Body of pancreas (tissue), 4 donors: ENCODE measurements around the gene DRC3. TPM values are rescaled to one million over a fixed set of nuclear protein-coding genes. Genes with fewer than 3 reads are reported as not detected.

ENCODE experiments used
- ATAC-seq: fragments of 150-250 bp; one replicate; pipeline ENCODE4 v1.9.1; 2016
- DNase-seq, 4 donors: peaks; one replicate each; pipeline ENCODE4 v3.0.0-alpha.2; 2019
- H3K27ac ChIP-seq, 4 donors: fragments of 200-600 bp; sonication (generic); 1 replicate in 3 of 4; 2 replicates in 1 of 4; pipeline versions ENCODE4 v1.5.1 to v1.6.1; 2016 to 2019; ENCODE audit warnings: mild to moderate bottlenecking in 1 of 4, mixed read lengths in 1 of 4, moderate library complexity in 1 of 4
- H3K27me3 ChIP-seq, 2 donors: fragments of 200-600 bp; sonication (generic); one replicate each; pipeline ENCODE4 v1.6.0; 2016; ENCODE audit warnings: mild to moderate bottlenecking in 1 of 2
- H3K36me3 ChIP-seq, 2 donors: fragments of 200-600 bp; sonication (generic); replicated peaks in 1 of 2; 2 replicates each; pipeline ENCODE4 v1.5.1; 2016; ENCODE audit warnings: low read depth in 2 of 2; ENCODE audit not compliant: insufficient read depth in 1 of 2
- H3K4me1 ChIP-seq: fragments of 200-600 bp; sonication (generic); one replicate; pipeline ENCODE4 v1.6.0; 2016
- H3K4me3 ChIP-seq, 2 donors: fragments of 200-600 bp; sonication (generic); 1 replicate in 1 of 2; 2 replicates in 1 of 2; pipeline ENCODE4 v1.5.1; 2016 to 2019
- H3K9me3 ChIP-seq, 3 donors: fragments of 200-600 bp; sonication (generic); 1 replicate in 2 of 3; 2 replicates in 1 of 3; pipeline ENCODE4 v1.5.1; 2016
- POLR2A ChIP-seq, 3 donors: fragments of 450-650 bp; IDR thresholded peaks; one replicate each; pipeline ENCODE4 v1.6.1; 2016; ENCODE audit warnings: antibody characterized with exemption in 3 of 3, mild to moderate bottlenecking in 2 of 3
- WGBS, 2 donors: methylation state at CpG; one replicate each; pipeline ENCODE4 v1.1.5; 2017; 5-methylcytosine and 5-hydroxymethylcytosine counted together
- intact Hi-C: fragments of 100-400 bp; cut with DNase I; formaldehyde crosslinking; loops from one replicate; pipeline ENCODE4 v1.15.1; 2023
- total RNA-seq, 2 donors: library from RNA; depleted of rRNA; stranded (reverse); fragments of >200 nt; gene quantifications; one replicate each; pipeline ENCODE4 v1.1.0, GENCODE V29; 2016
- TF ChIP-seq, protein P1 (sequence below), 7 experiments: fragments of 450-650 bp in 4 of 7; fragments of 200-600 bp in 3 of 7; sonication (generic) in 3 of 7; IDR thresholded peaks; one replicate each; pipeline ENCODE4 v1.5.1; 2016 to 2019; ENCODE audit warnings: antibody characterized with exemption in 7 of 7

Gene DRC3
- total RNA-seq, 2 donors from 2014 or later, result 2.9 to 6.9 TPM

DNA sequence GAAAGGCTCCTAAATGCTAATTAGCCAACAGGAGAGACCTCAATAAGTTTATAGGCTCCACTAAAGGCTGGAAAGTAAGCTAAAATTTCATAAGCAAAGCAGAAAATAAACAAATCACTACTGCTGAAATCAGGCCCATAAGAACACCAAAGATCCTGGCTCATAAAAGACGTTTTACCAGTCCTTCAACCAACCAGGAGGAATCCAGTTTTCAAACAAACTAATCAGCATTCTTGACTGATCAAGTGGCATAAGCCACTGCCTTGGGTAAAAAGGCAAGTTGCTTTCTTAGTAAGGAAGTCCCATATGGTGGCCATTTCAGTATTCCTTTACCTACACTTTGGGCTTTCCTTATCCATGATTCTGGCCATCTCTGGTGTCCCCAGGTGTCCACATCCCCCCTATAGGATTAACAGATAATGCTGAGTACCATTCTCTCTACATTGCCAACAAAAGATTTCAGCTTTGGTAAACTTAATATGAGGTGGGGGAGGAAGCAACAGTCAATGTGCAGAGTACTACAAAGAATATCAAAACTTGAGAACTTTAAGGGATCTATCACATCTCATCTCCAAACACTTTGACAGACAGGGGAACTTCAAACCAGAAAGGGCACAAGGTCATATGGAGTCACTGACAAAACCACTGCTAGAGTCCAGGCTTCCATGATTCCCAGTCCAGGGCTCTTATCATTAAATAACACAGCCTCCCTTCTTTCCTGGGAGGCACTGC is 1.8 kb upstream of the DRC3 start:
- intact Hi-C loops, result no loop called here
- H3K9me3 ChIP-seq, result no peaks in the 10 kb centered on the region
- H3K4me3 ChIP-seq, result peak overlapping the region in 1 of 2 donors; percentile 91
- no peak for DNase-seq
- H3K27ac ChIP-seq, result peak overlapping the region; percentile 88 to 96 (median 94)
- 7 to 18% methylated on average over 1 of the region's 1 CpG for WGBS, 2 donors
- no peak for ATAC-seq
- TF ChIP-seq, protein P1, sequence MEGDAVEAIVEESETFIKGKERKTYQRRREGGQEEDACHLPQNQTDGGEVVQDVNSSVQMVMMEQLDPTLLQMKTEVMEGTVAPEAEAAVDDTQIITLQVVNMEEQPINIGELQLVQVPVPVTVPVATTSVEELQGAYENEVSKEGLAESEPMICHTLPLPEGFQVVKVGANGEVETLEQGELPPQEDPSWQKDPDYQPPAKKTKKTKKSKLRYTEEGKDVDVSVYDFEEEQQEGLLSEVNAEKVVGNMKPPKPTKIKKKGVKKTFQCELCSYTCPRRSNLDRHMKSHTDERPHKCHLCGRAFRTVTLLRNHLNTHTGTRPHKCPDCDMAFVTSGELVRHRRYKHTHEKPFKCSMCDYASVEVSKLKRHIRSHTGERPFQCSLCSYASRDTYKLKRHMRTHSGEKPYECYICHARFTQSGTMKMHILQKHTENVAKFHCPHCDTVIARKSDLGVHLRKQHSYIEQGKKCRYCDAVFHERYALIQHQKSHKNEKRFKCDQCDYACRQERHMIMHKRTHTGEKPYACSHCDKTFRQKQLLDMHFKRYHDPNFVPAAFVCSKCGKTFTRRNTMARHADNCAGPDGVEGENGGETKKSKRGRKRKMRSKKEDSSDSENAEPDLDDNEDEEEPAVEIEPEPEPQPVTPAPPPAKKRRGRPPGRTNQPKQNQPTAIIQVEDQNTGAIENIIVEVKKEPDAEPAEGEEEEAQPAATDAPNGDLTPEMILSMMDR (IDR thresholded peaks at IDR 0.05), result no peak
- TF ChIP-seq POLR2A (IDR thresholded peaks at IDR 0.05), result no peak
- H3K4me1 ChIP-seq, result peaks cover 27% of the 10 kb centered on the region
- no peaks in the 10 kb centered on the region for H3K27me3 ChIP-seq
- H3K36me3 ChIP-seq, result no peaks in the 10 kb centered on the region

DNA sequence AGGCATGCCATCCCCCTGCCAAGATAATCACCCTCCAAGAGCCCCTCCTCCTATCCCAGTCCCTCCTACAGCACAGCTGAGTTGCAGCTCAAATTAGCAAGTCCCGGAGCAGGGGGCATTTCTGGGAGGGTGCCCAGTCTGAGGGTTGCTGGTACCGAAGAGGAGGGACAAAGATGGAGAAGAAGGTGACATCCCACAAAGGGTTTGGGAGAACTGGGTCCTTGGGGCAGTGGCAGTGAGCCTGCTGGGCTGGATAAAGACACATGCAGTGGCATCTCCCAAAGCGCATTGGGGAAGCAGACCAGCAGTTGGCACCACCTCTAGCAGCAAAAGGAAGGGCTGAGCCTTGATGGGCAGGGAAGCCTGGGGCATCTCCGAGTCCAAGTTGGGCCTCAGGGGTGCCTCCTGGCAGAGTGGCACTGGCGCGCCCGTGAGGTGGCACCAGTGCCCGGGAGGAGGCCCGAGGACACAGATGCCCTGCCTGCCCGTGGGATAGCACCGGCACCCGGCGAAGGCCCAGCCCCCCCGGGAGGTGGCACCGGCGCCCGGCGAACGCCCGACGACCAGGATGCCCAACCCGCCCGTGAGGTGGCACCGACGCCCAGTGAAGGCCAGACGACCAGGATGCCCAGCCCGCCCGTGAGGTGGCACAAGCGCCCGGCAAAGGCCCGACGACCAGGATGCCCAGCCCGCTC is 1.1 kb upstream of the DRC3 start:
- 0 to 20% methylated on average over 1 to 32 of the region's 33 CpGs for WGBS, 2 donors
- Histone ChIP-seq H3K4me1 (peaks cover 24% of the 10 kb centered on the region), H3K27ac (peak overlapping the region; percentile 88 to 96 (median 94))

DNA sequence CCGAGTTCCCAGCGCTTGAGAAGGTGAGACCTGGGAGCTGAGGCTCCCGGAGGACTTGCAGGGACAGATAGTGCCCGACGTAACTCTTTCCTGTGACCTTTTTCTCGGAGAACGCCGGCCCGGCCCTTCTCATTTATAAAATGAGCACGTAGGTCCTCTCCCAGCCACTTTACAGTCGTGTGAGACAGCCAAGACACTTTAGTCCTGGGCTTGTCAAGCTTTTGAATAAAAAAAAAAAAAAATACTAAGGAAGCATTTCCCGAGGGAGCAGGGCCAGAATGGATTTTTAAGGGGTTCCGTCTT is 241 bp downstream of the DRC3 start:
- DNase-seq, result no peak
- WGBS, 2 donors, result 2 to 3% methylated on average over 10 to 13 of the region's 13 CpGs
- ATAC-seq, result no peak
- no peaks in the 10 kb centered on the region for H3K9me3 ChIP-seq
- H3K27ac ChIP-seq, result peak overlapping the region in 3 of 4 donors; percentile 25 to 76 (median 75)
- H3K4me3 ChIP-seq, result peak overlapping the region; percentile 18 to 51
- intact Hi-C loops, result no loop called here
- H3K27me3 ChIP-seq, result no peaks in the 10 kb centered on the region
- H3K36me3 ChIP-seq, result no peaks in the 10 kb centered on the region
- H3K4me1 ChIP-seq, result peaks cover 23% of the 10 kb centered on the region
- TF ChIP-seq, protein P1 (IDR thresholded peaks at IDR 0.05), result no peak
- no peak for TF ChIP-seq POLR2A (IDR thresholded peaks at IDR 0.05)

More for the DNA sequence above, 1.1 kb upstream of the DRC3 start:
- TF ChIP-seq, protein P1 (IDR thresholded peaks at IDR 0.05), result no peak
- TF ChIP-seq POLR2A (IDR thresholded peaks at IDR 0.05), result no peak
- Histone ChIP-seq H3K9me3 (no peaks in the 10 kb centered on the region), H3K36me3 (no peaks in the 10 kb centered on the region), H3K4me3 (peak overlapping the region; percentile 71 to 91), H3K27me3 (no peaks in the 10 kb centered on the region)
- intact Hi-C loops, result no loop called here
- ATAC-seq (peak; percentile 4), DNase-seq (peak; percentile 46 to 58 (median 54))

DNA sequence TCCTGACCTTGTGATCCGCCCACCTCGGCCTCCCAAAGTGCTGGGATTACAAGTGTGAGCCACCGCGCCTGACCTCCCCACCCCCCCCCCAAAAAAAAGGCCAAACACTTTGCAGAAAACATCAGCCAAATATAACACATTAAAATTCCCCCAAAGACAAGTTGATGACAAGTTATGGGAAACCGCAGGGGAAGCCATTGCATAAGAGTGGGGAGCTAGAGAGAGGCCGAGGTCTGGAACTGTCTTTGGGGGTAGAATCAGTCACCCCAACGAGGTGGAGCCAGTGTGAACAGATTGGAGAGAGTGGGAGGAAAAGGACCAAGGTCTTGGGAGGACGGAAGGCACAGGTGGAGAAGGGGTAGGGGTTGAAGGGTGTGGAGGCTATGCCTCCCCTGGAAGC is 2.8 kb downstream of the DRC3 start:
- ATAC-seq (no peak), DNase-seq (no peak)
- intact Hi-C loops, result no loop called here
- Histone ChIP-seq H3K27me3 (no peaks in the 10 kb centered on the region), H3K4me3 (no peak overlapping the region), H3K4me1 (peaks cover 16% of the 10 kb centered on the region), H3K9me3 (no peaks in the 10 kb centered on the region), H3K27ac (no peak overlapping the region), H3K36me3 (no peaks in the 10 kb centered on the region)
- no peak for TF ChIP-seq POLR2A (IDR thresholded peaks at IDR 0.05)
- 64 to 68% methylated on average over 8 of the region's 8 CpGs for WGBS, 2 donors

DNA sequence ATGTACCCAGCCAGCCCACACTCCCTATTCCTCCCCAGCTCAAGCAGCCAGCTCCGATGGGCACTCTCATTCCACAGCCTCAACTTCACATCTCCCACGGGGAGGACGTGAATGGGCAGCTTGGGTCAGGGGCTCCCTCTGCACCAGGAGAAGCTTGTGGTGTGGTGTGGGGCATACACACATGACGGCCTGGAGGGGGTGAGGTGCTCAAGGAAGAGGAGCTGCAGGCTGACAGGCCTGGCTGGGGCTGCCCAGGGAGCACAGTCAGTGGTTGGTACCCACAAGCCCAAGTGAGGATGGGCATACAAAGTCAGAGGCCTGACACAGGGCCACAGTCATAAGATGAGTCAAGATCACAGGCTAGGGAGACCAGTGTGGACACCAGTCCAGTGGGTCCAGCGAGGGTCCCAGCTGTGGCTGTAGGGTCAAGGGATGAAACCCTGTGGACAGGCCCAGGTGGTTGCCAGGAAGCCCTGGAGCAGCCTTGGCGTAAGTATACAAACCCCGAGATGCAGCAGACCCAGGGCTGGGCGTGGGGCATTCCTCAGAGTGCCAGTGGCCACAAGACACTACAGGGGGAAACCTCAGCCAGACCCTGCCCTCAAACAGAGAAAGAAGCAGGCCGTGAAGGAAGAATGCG is 4.4 kb downstream of the DRC3 start:
- H3K4me3 ChIP-seq, result no peak overlapping the region
- H3K9me3 ChIP-seq, result no peaks in the 10 kb centered on the region
- no peak for DNase-seq
- intact Hi-C loops, result no loop called here
- peaks cover 5% of the 10 kb centered on the region for H3K4me1 ChIP-seq
- 73 to 86% methylated on average over 8 to 10 of the region's 10 CpGs for WGBS, 2 donors
- no peaks in the 10 kb centered on the region for H3K27me3 ChIP-seq
- H3K36me3 ChIP-seq, result no peaks in the 10 kb centered on the region
- ATAC-seq, result no peak
- TF ChIP-seq POLR2A (IDR thresholded peaks at IDR 0.05), result no peak
- TF ChIP-seq, protein P1 (IDR thresholded peaks at IDR 0.05), result no peak
- H3K27ac ChIP-seq, result no peak overlapping the region
